ENCODE measurements around the gene MBTPS1.

The MBTPS1 gene

GRCh38 chr16:84040226-84040822, 76.4 kb downstream of the MBTPS1 start:
- H3K4me3 ChIP-seq (ENCODE audit: low read depth, low read length): no peak overlapping the region

- H3K4me3 ChIP-seq (ENCODE audit: low read depth, low read length): no peak overlapping the region
Measured at GRCh38 chr16:84039696-84040095, 77.0 kb downstream of the MBTPS1 start.

GRCh38 chr16:84038469-84038868, 78.3 kb downstream of the MBTPS1 start:
- H3K4me3 ChIP-seq (ENCODE audit: low read depth, low read length): no peak overlapping the region

GRCh38 chr16:84036982-84037425, 79.7 kb downstream of the MBTPS1 start:
- no peak overlapping the region for H3K4me3 ChIP-seq (ENCODE audit: low read depth, low read length)

- H3K4me3 ChIP-seq (ENCODE audit: low read depth, low read length): no peak overlapping the region
Measured at GRCh38 chr16:84036131-84036530, 80.6 kb downstream of the MBTPS1 start.

- no peak overlapping the region for H3K4me3 ChIP-seq (ENCODE audit: low read depth, low read length)
Measured at GRCh38 chr16:84034516-84034915, 82.2 kb downstream of the MBTPS1 start.

GRCh38 chr16:84033251-84034195, 83.2 kb downstream of the MBTPS1 start:
- no peak overlapping the region for H3K4me3 ChIP-seq (ENCODE audit: low read depth, low read length)

GRCh38 chr16:84032458-84033178, 84.1 kb downstream of the MBTPS1 start:
- no peak overlapping the region for H3K4me3 ChIP-seq (ENCODE audit: low read depth, low read length)

- H3K4me3 ChIP-seq (ENCODE audit: low read depth, low read length): no peak overlapping the region
Measured at GRCh38 chr16:84031556-84031955, 85.2 kb downstream of the MBTPS1 start.

- H3K4me3 ChIP-seq (ENCODE audit: low read depth, low read length): no peak overlapping the region
Measured at GRCh38 chr16:84029297-84030047, 87.3 kb downstream of the MBTPS1 start.

GRCh38 chr16:84027625-84028024, 89.1 kb downstream of the MBTPS1 start:
- H3K4me3 ChIP-seq (ENCODE audit: low read depth, low read length): no peak overlapping the region

- no peak overlapping the region for H3K4me3 ChIP-seq (ENCODE audit: low read depth, low read length)
Measured at GRCh38 chr16:84026606-84027005, 90.1 kb downstream of the MBTPS1 start.

- no peak overlapping the region for H3K4me3 ChIP-seq (ENCODE audit: low read depth, low read length)
Measured at GRCh38 chr16:84024854-84025253, 91.9 kb downstream of the MBTPS1 start.

GRCh38 chr16:84022644-84023043, 94.1 kb downstream of the MBTPS1 start:
- no peak overlapping the region for H3K4me3 ChIP-seq (ENCODE audit: low read depth, low read length)

- H3K4me3 ChIP-seq (ENCODE audit: low read depth, low read length): no peak overlapping the region
Measured at GRCh38 chr16:84021488-84021887, 95.3 kb downstream of the MBTPS1 start.

GRCh38 chr16:84020353-84020752, 96.4 kb downstream of the MBTPS1 start:
- H3K4me3 ChIP-seq (ENCODE audit: low read depth, low read length): no peak overlapping the region

- H3K4me3 ChIP-seq (ENCODE audit: low read depth, low read length): no peak overlapping the region
Measured at GRCh38 chr16:84018710-84019109, 98.0 kb downstream of the MBTPS1 start.

GRCh38 chr16:84016477-84016876, 100.3 kb downstream of the MBTPS1 start:
- H3K4me3 ChIP-seq (ENCODE audit: low read depth, low read length): no peak overlapping the region

- no peak overlapping the region for H3K4me3 ChIP-seq (ENCODE audit: low read depth, low read length)
Measured at GRCh38 chr16:84015399-84015798, 101.3 kb downstream of the MBTPS1 start.

GRCh38 chr16:84014570-84015327, 102.0 kb downstream of the MBTPS1 start:
- H3K4me3 ChIP-seq (ENCODE audit: low read depth, low read length): no peak overlapping the region

Measured in iPS-11a (cell line).